Mesendoderm (in vitro differentiated cells): ENCODE data around the gene ACTMAP.
"Not testable (repeated sequence)": the region's sequence is repeated elsewhere in the genome, so short reads cannot be mapped to it uniquely, and the experiment has no call there.

Experiments used
- DNase-seq: peaks from one replicate; pipeline ENCODE4 v3.0.0; 2013
- H2AK5ac ChIP-seq: 2 replicates; pipeline ENCODE4 v1.6.1; 2013; ENCODE audit warnings: low read length, inconsistent platforms
- H2BK120ac ChIP-seq: 2 replicates; pipeline ENCODE4 v1.6.1; 2013; ENCODE audit warnings: low read depth, mild to moderate bottlenecking, low read length, moderate library complexity, mixed read lengths
- H2BK15ac ChIP-seq: replicated peaks from 2 replicates; pipeline ENCODE4 v1.6.1; 2013; ENCODE audit warnings: low read depth, mild to moderate bottlenecking, moderate library complexity
- H2BK5ac ChIP-seq: 2 replicates; pipeline ENCODE4 v1.6.1; 2013; ENCODE audit warnings: low read length, inconsistent platforms
- H3K18ac ChIP-seq: 2 replicates; pipeline ENCODE4 v1.6.1; 2013; ENCODE audit warnings: mild to moderate bottlenecking, low read length, mixed read lengths
- H3K23ac ChIP-seq: one replicate; pipeline ENCODE4 v1.6.1; 2013; ENCODE audit warnings: low read length
- H3K27ac ChIP-seq: 2 replicates; pipeline ENCODE4 v1.5.1; 2013; ENCODE audit warnings: low read depth, mild to moderate bottlenecking, inconsistent platforms, low read length, moderate library complexity
- H3K27me3 ChIP-seq: 2 replicates; pipeline ENCODE4 v1.6.1; 2013; ENCODE audit warnings: low read length, control low read depth, mild to moderate bottlenecking, inconsistent platforms; ENCODE audit not compliant: insufficient read depth, poor library complexity
- H3K36me3 ChIP-seq: 2 replicates; pipeline ENCODE4 v1.6.1; 2013; ENCODE audit warnings: low read length, inconsistent platforms; ENCODE audit not compliant: control insufficient read depth, insufficient read depth
- H3K4ac ChIP-seq: one replicate; pipeline ENCODE4 v1.6.1; 2013; ENCODE audit warnings: low read depth, mild to moderate bottlenecking, low read length, moderate library complexity
- H3K4me1 ChIP-seq: 2 replicates; pipeline ENCODE4 v1.6.1; 2013; ENCODE audit warnings: low read depth, low read length, inconsistent platforms; ENCODE audit not compliant: control insufficient read depth
- H3K4me2 ChIP-seq: 2 replicates; pipeline ENCODE4 v1.6.1; 2013; ENCODE audit warnings: low read length
- H3K4me3 ChIP-seq: 2 replicates; pipeline ENCODE4 v1.5.1; 2013; ENCODE audit warnings: mild to moderate bottlenecking, low read length
- H3K56ac ChIP-seq: one replicate; pipeline ENCODE4 v1.6.1; 2013; ENCODE audit warnings: low read length
- H3K79me1 ChIP-seq: 2 replicates; pipeline ENCODE4 v1.6.1; 2013; ENCODE audit warnings: low read length, inconsistent platforms
- H3K79me2 ChIP-seq: 2 replicates; pipeline ENCODE4 v1.6.1; 2013; ENCODE audit warnings: mild to moderate bottlenecking, low read length; ENCODE audit not compliant: control insufficient read depth, insufficient read depth
- H3K9ac ChIP-seq: 2 replicates; pipeline ENCODE4 v1.6.1; 2013; ENCODE audit warnings: low read length, inconsistent platforms
- H4K5ac ChIP-seq: one replicate; pipeline ENCODE4 v1.6.1; 2013; ENCODE audit warnings: low read length
- H4K8ac ChIP-seq: one replicate; pipeline ENCODE4 v1.6.1; 2013; ENCODE audit warnings: low read depth, mild to moderate bottlenecking, control low read depth, low read length, moderate library complexity
- WGBS: extraction: QIAGEN DNeasy Blood & Tissue Kit; methylation state at CpG from one replicate; pipeline ENCODE4 v1.1.7; 2013; ENCODE audit warnings: low lambda C conversion rate, missing lambda C conversion rate; ENCODE audit not compliant: insufficient coverage; ENCODE audit errors: extremely low coverage; 5-methylcytosine and 5-hydroxymethylcytosine counted together

Gene ACTMAP

GRCh38 chr19:40774916-40775631 is 24.8 kb upstream of the ACTMAP start, which contains the start of gene MIA:
Gene MIA (plus strand): TSS chr19:40775521. CDS start chr19:40775543, 22 bp downstream.
- no peak within 1 kb of the TSS for H3K27ac ChIP-seq

GRCh38 chr19:40771101-40771862 is 21.0 kb upstream of the ACTMAP start:
- H3K79me2 ChIP-seq, H3K79me1 ChIP-seq, H3K23ac ChIP-seq, H3K56ac ChIP-seq, H3K4me3 ChIP-seq, H3K27ac ChIP-seq, H3K4me2 ChIP-seq, H2BK120ac ChIP-seq, H3K9ac ChIP-seq, H3K4me1 ChIP-seq, H3K4ac ChIP-seq, H3K27me3 ChIP-seq, H4K8ac ChIP-seq, H2BK15ac ChIP-seq, H3K36me3 ChIP-seq, H2AK5ac ChIP-seq, H3K18ac ChIP-seq, H2BK5ac ChIP-seq, H4K5ac ChIP-seq: not testable (repeated sequence)
- peak; percentile 47 for DNase-seq
- no CpG with 5 or more reads among the region's 10 CpGs for WGBS

More at GRCh38 chr19:40774916-40775631, 24.8 kb upstream of the ACTMAP start, which contains the start of gene MIA:
- no peak within 1 kb of the TSS for H2BK120ac ChIP-seq
- no peak within 1 kb of the TSS for H3K23ac ChIP-seq
- H4K5ac ChIP-seq: no peak within 1 kb of the TSS
- H3K4me1 ChIP-seq: peaks cover 5% of the 10 kb centered on the region
- no CpG with 5 or more reads among the region's 9 CpGs for WGBS
- H2BK5ac ChIP-seq: no peak within 1 kb of the TSS
- H3K36me3 ChIP-seq: no peaks in the 10 kb centered on the region
- no peak within 1 kb of the TSS for H2AK5ac ChIP-seq
- H3K56ac ChIP-seq: no peak within 1 kb of the TSS
- no peak within 1 kb of the TSS for H3K4me3 ChIP-seq
- no peaks in the 10 kb centered on the region for H3K79me2 ChIP-seq
- DNase-seq: peak; percentile 36
- no peak within 1 kb of the TSS for H3K4ac ChIP-seq
- no peak within 1 kb of the TSS for H3K9ac ChIP-seq
- H4K8ac ChIP-seq: no peak within 1 kb of the TSS
- no peak within 1 kb of the TSS for H3K4me2 ChIP-seq
- no peaks in the 10 kb centered on the region for H3K79me1 ChIP-seq
- H2BK15ac ChIP-seq: no peak within 1 kb of the TSS
- H3K27me3 ChIP-seq: no peaks in the 10 kb centered on the region
- H3K18ac ChIP-seq: no peak within 1 kb of the TSS

- DNase-seq: no peak
- Histone ChIP-seq H3K27ac (no peak overlapping the region), H4K8ac (no peak overlapping the region), H2BK5ac (no peak overlapping the region), H3K4me1 (no peaks in the 10 kb centered on the region), H3K4ac (no peak overlapping the region), H3K23ac (no peak overlapping the region), H2BK15ac (no peak overlapping the region), H3K36me3 (peaks cover 16% of the 10 kb centered on the region), H2BK120ac (no peak overlapping the region), H3K9ac (no peak overlapping the region), H3K4me2 (no peak overlapping the region), H3K4me3 (no peak overlapping the region), H3K56ac (no peak overlapping the region), H3K79me2 (no peaks in the 10 kb centered on the region), H4K5ac (no peak overlapping the region), H3K27me3 (no peaks in the 10 kb centered on the region), H3K79me1 (no peaks in the 10 kb centered on the region), H3K18ac (no peak overlapping the region), H2AK5ac (no peak overlapping the region)
- no CpG with 5 or more reads among the region's 5 CpGs for WGBS
Measured at GRCh38 chr19:40768869-40769268, 18.6 kb upstream of the ACTMAP start.

GRCh38 chr19:40766385-40766784 is 16.1 kb upstream of the ACTMAP start:
- not testable (repeated sequence) for H3K23ac ChIP-seq, H2BK15ac ChIP-seq, H3K4me3 ChIP-seq, H3K27me3 ChIP-seq, H3K9ac ChIP-seq, H3K79me2 ChIP-seq, H4K8ac ChIP-seq, DNase-seq, H3K4ac ChIP-seq, H2AK5ac ChIP-seq, H3K18ac ChIP-seq, H3K79me1 ChIP-seq, H4K5ac ChIP-seq, H3K4me2 ChIP-seq, H2BK5ac ChIP-seq, H2BK120ac ChIP-seq, H3K4me1 ChIP-seq, H3K27ac ChIP-seq, H3K56ac ChIP-seq
- no CpG with 5 or more reads among the region's 13 CpGs for WGBS
- H3K36me3 ChIP-seq: peaks cover 33% of the 10 kb centered on the region

GRCh38 chr19:40763963-40764362 is 13.7 kb upstream of the ACTMAP start:
- Histone ChIP-seq H3K9ac (no peak overlapping the region), H3K4me3 (no peak overlapping the region), H3K23ac (no peak overlapping the region), H3K27me3 (no peaks in the 10 kb centered on the region), H3K4me1 (no peaks in the 10 kb centered on the region), H3K4me2 (no peak overlapping the region), H4K8ac (no peak overlapping the region), H3K18ac (no peak overlapping the region), H4K5ac (no peak overlapping the region), H2AK5ac (no peak overlapping the region), H3K79me2 (peaks cover 4% of the 10 kb centered on the region), H2BK5ac (no peak overlapping the region), H3K27ac (no peak overlapping the region), H3K79me1 (peaks cover 5% of the 10 kb centered on the region), H2BK120ac (no peak overlapping the region), H3K56ac (no peak overlapping the region), H3K36me3 (peaks cover 43% of the 10 kb centered on the region), H2BK15ac (no peak overlapping the region), H3K4ac (no peak overlapping the region)
- no peak for DNase-seq
- WGBS: no CpG with 5 or more reads among the region's 10 CpGs
